Epithelial cell of proximal tubule (primary cell): ENCODE data around the gene SPRY1. TPM values are rescaled to one million over a fixed set of nuclear protein-coding genes. Genes with fewer than 3 reads are reported as not detected.
A peak's percentile ranks its signal among the peaks of the same experiment; 100 is the strongest.

Experiments
- DNase-seq: peaks from one replicate; pipeline ENCODE4 v3.0.0-alpha.2; 2011; ENCODE audit warnings: low read depth
- H3K4me3 ChIP-seq: 2 replicates; pipeline ENCODE4 v1.5.1; 2011; ENCODE audit warnings: low read depth, mild to moderate bottlenecking, low read length
- total RNA-seq: library from RNA; depleted of rRNA; stranded (reverse); fragments of >200 nt; gene quantifications from 2 replicates; pipeline ENCODE4 v1.2.3, GENCODE V29; 2015
- TF ChIP-seq, protein P1 (sequence below): conservative IDR thresholded peaks from 2 replicates; pipeline ENCODE4 v1.5.1; 2012; ENCODE audit warnings: low read depth, mild to moderate bottlenecking, low read length

The SPRY1 gene, protein sequence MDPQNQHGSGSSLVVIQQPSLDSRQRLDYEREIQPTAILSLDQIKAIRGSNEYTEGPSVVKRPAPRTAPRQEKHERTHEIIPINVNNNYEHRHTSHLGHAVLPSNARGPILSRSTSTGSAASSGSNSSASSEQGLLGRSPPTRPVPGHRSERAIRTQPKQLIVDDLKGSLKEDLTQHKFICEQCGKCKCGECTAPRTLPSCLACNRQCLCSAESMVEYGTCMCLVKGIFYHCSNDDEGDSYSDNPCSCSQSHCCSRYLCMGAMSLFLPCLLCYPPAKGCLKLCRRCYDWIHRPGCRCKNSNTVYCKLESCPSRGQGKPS
- total RNA-seq, result 6.4 and 14.8 TPM in 2 replicates

DNA sequence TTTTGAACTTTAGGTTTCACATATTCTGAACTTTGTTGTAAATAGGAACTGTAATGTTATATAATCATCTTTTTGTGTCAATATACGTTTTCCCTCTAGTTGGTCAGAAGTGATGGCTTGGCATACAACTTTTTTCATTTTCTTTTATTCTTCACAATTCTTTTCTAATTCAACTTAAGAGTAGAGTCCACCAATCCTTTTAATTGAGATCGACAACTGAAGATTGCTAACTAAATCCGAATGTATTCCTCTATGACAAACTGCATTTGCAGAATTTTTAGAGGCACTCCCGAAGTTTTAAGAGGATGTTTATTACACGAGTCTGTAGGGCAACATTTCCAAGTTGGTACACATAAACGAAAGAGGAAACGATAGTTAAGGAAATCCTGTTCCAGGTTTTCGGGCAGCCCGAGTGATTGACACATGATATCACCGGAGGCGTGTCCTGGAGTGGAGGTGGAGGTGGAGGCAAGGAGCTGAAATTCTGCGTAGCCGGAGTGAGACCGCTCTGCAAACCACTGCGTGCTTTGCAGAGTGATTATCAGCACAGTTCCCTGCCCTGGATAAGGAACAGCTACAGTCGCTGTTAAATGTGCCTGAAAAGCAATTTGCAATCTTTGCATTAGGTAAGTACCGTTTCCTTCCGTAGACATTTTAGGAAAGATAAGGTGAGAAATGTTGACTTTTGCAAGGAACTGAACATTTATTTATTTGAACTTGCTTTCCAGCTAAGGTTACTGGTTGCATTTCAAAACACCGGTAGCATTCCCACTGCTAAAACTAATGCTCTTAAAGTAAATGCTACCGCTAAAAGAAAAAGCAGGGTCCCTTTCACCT lies at the start of gene SPRY1:
Gene SPRY1 (plus strand): TSS at position 489 of the 837 bp plus-strand sequence. CDS start 4,797 bp downstream, outside the sequence.
- peak within 1 kb of the TSS; percentile 79 for H3K4me3 ChIP-seq
- peak; percentile 69 for DNase-seq
- TF ChIP-seq, protein P1, sequence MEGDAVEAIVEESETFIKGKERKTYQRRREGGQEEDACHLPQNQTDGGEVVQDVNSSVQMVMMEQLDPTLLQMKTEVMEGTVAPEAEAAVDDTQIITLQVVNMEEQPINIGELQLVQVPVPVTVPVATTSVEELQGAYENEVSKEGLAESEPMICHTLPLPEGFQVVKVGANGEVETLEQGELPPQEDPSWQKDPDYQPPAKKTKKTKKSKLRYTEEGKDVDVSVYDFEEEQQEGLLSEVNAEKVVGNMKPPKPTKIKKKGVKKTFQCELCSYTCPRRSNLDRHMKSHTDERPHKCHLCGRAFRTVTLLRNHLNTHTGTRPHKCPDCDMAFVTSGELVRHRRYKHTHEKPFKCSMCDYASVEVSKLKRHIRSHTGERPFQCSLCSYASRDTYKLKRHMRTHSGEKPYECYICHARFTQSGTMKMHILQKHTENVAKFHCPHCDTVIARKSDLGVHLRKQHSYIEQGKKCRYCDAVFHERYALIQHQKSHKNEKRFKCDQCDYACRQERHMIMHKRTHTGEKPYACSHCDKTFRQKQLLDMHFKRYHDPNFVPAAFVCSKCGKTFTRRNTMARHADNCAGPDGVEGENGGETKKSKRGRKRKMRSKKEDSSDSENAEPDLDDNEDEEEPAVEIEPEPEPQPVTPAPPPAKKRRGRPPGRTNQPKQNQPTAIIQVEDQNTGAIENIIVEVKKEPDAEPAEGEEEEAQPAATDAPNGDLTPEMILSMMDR, result no peak

DNA sequence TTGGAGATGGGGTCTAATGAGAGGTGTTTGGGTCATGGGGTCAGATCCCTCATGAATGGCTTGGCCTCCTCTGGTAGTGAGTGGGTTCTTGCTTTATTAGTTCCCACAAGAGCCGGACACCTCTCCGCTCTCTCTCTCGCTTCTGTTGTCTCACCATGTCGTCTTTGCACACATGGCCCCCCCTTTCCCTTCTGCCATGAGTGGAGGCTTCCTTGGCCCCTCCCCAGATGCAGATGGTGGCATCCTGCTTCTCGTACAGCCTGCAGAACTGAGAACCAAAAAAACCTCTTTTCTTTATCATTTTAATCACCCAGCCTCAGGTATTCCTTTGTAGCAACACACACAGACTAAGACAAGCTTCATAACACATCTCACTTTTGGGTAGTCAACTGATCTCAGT lies 49.6 kb upstream of the SPRY1 start:
- TF ChIP-seq, protein P1, result no peak
- no peak for DNase-seq
- H3K4me3 ChIP-seq, result no peak overlapping the region

DNA sequence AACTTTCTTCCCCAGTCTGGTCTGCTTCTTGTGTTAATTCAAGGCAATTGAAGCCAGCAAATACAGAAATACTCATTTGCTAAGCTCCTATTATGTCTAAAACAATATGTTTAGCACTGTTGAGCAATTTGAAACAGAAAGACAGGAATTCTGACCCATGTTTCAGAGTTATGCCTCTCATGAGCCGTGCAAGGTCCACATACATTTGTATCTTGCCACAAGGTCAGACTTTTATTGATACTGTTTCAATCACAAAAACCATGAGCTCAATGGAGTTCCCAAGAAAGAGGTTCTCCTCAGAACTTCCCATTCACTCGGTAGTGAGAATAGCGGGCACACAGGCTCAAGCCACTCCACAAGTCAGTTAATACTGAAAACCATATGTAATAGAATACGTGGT lies 47.6 kb upstream of the SPRY1 start:
- no peak overlapping the region for H3K4me3 ChIP-seq
- TF ChIP-seq, protein P1, result no peak
- no peak for DNase-seq

DNA sequence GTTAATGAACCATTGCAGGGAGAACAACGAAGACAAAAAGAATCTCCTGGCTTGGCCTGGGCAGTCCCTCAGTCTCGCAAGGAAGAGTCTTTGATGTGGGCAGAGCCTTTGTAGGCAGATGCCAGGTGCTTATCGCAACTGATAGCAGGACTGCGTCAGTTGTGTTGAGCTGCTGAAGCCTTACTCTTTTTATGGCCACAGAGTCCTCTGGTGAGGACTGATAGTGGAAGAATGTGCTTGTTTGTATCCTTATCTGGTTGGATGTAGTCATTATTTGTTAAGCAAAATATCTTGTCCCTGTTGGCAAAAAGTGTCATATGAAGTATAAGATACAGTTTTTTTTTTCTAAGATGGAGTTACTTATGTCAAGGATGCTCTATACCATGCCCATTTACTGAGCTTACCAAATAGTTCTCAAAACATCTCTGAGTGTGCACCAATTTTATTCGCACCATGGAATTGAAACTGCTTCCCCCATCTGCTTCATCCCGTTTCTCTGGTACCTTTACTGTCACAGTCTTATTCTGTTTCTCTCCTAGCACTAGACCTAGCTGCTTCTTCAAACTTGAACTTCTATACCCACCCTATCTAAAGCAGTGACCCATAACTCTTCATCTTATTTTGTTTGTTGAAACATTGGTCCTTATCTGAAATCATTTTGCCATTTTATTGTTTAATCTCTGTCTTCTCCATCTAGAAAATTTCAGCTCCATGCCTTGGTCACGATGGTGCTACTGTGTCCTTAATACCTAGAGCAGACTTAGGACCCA lies 47.0 kb upstream of the SPRY1 start:
- DNase-seq, result no peak
- TF ChIP-seq, protein P1, result no peak
- no peak overlapping the region for H3K4me3 ChIP-seq

DNA sequence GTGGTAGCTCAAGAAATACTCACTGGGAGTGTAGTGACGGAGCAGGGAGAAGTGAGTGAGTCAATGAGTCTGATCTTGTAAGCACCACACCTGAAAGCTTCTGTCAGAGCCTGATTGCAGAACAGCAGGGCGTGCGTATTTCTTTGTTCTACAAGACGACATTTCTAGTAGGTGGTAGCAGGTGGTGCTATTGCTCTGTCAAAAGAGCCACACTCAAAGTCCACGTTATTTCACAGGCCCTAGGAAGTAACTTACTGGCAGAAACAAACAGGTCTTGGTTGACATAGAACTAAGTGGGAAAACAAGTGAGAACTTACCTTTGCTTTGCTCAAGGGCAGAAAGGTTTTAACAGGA lies 46.4 kb upstream of the SPRY1 start:
- DNase-seq, result no peak
- TF ChIP-seq, protein P1, result peak; percentile 51

DNA sequence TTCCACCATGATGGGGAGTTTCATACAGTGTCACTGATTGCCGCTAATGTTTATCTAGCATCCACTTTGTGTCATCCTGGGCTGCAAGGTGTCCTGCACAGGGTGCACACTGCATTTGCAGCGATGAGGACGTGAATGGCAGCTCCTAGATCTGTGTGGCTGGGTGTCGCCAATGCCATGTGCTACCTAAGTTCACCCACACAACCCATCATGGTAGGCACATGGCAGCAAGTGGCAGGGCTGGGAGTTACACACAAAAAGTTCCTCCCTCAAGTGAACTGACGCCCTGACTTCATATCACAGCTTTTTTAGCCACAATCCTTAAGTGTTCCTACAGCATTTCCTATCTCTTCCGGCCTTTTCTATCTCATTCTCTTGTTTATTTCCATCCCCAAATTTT lies 45.9 kb upstream of the SPRY1 start:
- TF ChIP-seq, protein P1, result no peak
- H3K4me3 ChIP-seq, result no peak overlapping the region
- DNase-seq, result no peak

More for the DNA sequence above, 46.4 kb upstream of the SPRY1 start:
- no peak overlapping the region for H3K4me3 ChIP-seq
